Kidney (tissue), 14 donors: ENCODE results near the gene ESAM. TPM values are rescaled to one million over a fixed set of nuclear protein-coding genes. Genes with fewer than 3 reads are reported as not detected.

ENCODE experiments used
- DNase-seq, 5 donors: peaks; one replicate each; pipeline ENCODE4 v3.0.0-alpha.2; 2013 to 2020
- FAIRE-seq: peaks from 2 replicates; lab custom pipeline; 2012; peaks lifted over from hg19 to GRCh38; lab: Jason Lieb, UNC
- H3K27ac ChIP-seq, 2 donors: one replicate each; pipeline ENCODE4 v1.7.0; 2013; ENCODE audit warnings: low read depth in 2 of 2, low read length in 2 of 2, inconsistent platforms in 1 of 2
- H3K27me3 ChIP-seq: one replicate; pipeline ENCODE4 v1.7.1; 2013; ENCODE audit warnings: low read length, inconsistent platforms; ENCODE audit not compliant: control insufficient read depth, insufficient read depth
- H3K36me3 ChIP-seq, 3 donors: one replicate each; pipeline versions ENCODE4 v1.7.0 to v1.7.1; 2013; ENCODE audit warnings: low read length in 3 of 3, control low read depth in 1 of 3, inconsistent platforms in 1 of 3; ENCODE audit not compliant: insufficient read depth in 3 of 3, control insufficient read depth in 2 of 3
- H3K4me1 ChIP-seq, 3 donors: one replicate each; pipeline versions ENCODE4 v1.7.0 to v1.7.1; 2013; ENCODE audit warnings: low read length in 3 of 3, inconsistent platforms in 1 of 3, low read depth in 1 of 3; ENCODE audit not compliant: control insufficient read depth in 2 of 3, insufficient read depth in 2 of 3
- H3K4me3 ChIP-seq, 3 donors: one replicate each; pipeline versions ENCODE4 v1.7.0 to v1.8.1; 2013; ENCODE audit warnings: low read length in 3 of 3, control low read depth in 1 of 3, inconsistent platforms in 1 of 3
- H3K9ac ChIP-seq, 3 donors: one replicate each; pipeline versions ENCODE4 v1.7.0 to v1.7.1; 2013; ENCODE audit warnings: low read length in 3 of 3, control low read depth in 1 of 3, inconsistent platforms in 1 of 3
- H3K9me3 ChIP-seq, 3 donors: one replicate each; pipeline versions ENCODE4 v1.7.0 to v1.7.1; 2013; ENCODE audit warnings: low read length in 3 of 3, control low read depth in 1 of 3, inconsistent platforms in 1 of 3; ENCODE audit not compliant: control insufficient read depth in 2 of 3, insufficient read depth in 1 of 3
- CTCF ChIP-seq: IDR thresholded peaks from 3 replicates; pipeline ENCODE4 v1.5.1; 2012; ENCODE audit warnings: mild to moderate bottlenecking, moderate library complexity, borderline replicate concordance; ENCODE audit not compliant: insufficient read depth; ENCODE audit errors: extremely low read depth
- intact Hi-C: fragments of 100-400 bp; cut with DNase I; formaldehyde crosslinking; loops from one replicate; pipeline ENCODE4 v1.11.1; 2022
- polyA plus RNA-seq: library from polyadenylated mRNA; stranded (reverse); fragments of 350-450 nt; fragmentation: Illumina TruSeq; extraction: RNeasy Lipid Tissue Mini Kit (QIAGEN cat#74804); gene quantifications from one replicate; pipeline ENCODE4 v1.2.3, GENCODE V29; 2014; ENCODE audit warnings: low read depth, low replicate concordance; ENCODE audit not compliant: insufficient read depth
- total RNA-seq: library from RNA; stranded (reverse); fragmentation: NEBNext Ultra II Directional; extraction: Animal tissue kit (Norgen Biotek cat#: 25700); gene quantifications from one replicate; pipeline ENCODE4 v1.2.1, GENCODE V29; 2021
- donor health status: control.
- donor health status: control.
- donor health status: control.
- donor health status: control.
- donor health status: control.
- donor health status: DM: yes; HTN: yes; CAD: no.
- donor health status: Normal renal cell carcinoma (clear cell type).

Gene ESAM
- total and polyA plus RNA-seq, 2 donors from 2014 or later, result 63.0 to 85.8 TPM

GRCh38 chr11:124761301-124762104 lies 587 bp downstream of the ESAM start:
- H3K36me3 ChIP-seq, result no peaks in the 10 kb centered on the region
- peak overlapping the region; percentile 33 to 72 (median 61) for H3K4me3 ChIP-seq
- no peaks in the 10 kb centered on the region for H3K9me3 ChIP-seq
- TF ChIP-seq CTCF, result no peak
- H3K27me3 ChIP-seq, result peaks cover 17% of the 10 kb centered on the region
- intact Hi-C loops, result loop anchor here (5.0 kb wide), 1 partner anchor 89 kb away; the partner anchor contains the start of genes SIAE and SPA17
- peak overlapping the region; percentile 90 to 91 for H3K27ac ChIP-seq
- H3K9ac ChIP-seq, result peak overlapping the region; percentile 8 to 76 (median 76)
- peaks cover 6 to 25% (median 20%) of the 10 kb centered on the region in 3 donors for H3K4me1 ChIP-seq
- FAIRE-seq, result no peak
- DNase-seq, result peak in 2 of 5 donors; percentile 11 to 62

- intact Hi-C loops, result loop anchor here (5.0 kb wide), 1 partner anchor 89 kb away; the partner anchor contains the start of genes SIAE and SPA17
- peak overlapping the region; percentile 28 to 72 (median 61) for H3K4me3 ChIP-seq
- no peak for FAIRE-seq
- no peak for TF ChIP-seq CTCF
- H3K27me3 ChIP-seq, result peaks cover 24% of the 10 kb centered on the region
- H3K27ac ChIP-seq, result peak overlapping the region; percentile 90 to 91
- DNase-seq, result no peak
- no peaks in the 10 kb centered on the region for H3K9me3 ChIP-seq
- H3K9ac ChIP-seq, result peak overlapping the region in 2 of 3 donors; percentile 17 to 76
- peaks cover 0 to 1% (median 0%) of the 10 kb centered on the region in 3 donors for H3K36me3 ChIP-seq
- H3K4me1 ChIP-seq, result peaks cover 6 to 25% (median 20%) of the 10 kb centered on the region in 3 donors
Measured at GRCh38 chr11:124760806-124761205, 1.3 kb downstream of the ESAM start.

- intact Hi-C loops, result loop anchor here (5.0 kb wide), 1 partner anchor 88 kb away; the partner anchor contains the start of genes SIAE and SPA17
- FAIRE-seq, result no peak
- Histone ChIP-seq H3K9ac (peak overlapping the region in 2 of 3 donors; percentile 51 to 76), H3K4me3 (peak overlapping the region; percentile 30 to 72 (median 61)), H3K36me3 (peaks cover 0 to 3% (median 0%) of the 10 kb centered on the region in 3 donors), H3K27ac (peak overlapping the region; percentile 82 to 91), H3K4me1 (peaks cover 6 to 25% (median 19%) of the 10 kb centered on the region in 3 donors), H3K27me3 (peaks cover 26% of the 10 kb centered on the region), H3K9me3 (no peaks in the 10 kb centered on the region)
- TF ChIP-seq CTCF, result no peak
- DNase-seq, result peak; percentile 39 to 78 (median 66)
Measured at GRCh38 chr11:124760205-124760652, 1.9 kb downstream of the ESAM start.
